DOHH2 (cell line): ENCODE measurements around the gene EGF.

Source experiments
- H3F3A ChIP-seq: fragments of 200-600 bp; sonication (generic), shearing (Covaris generic); 2 replicates; pipeline ENCODE4 v1.6.0; 2016; ENCODE audit warnings: antibody characterized with exemption, mild to moderate bottlenecking; ENCODE audit not compliant: control insufficient read depth, insufficient read depth
- H3K27ac ChIP-seq: fragments of 200-600 bp; sonication (generic); 2 replicates; pipeline ENCODE4 v1.5.1; 2014; ENCODE audit warnings: low read depth, mild to moderate bottlenecking, low read length, moderate library complexity
- H3K27me3 ChIP-seq: fragments of 200-600 bp; sonication (generic); 2 replicates; pipeline ENCODE4 v1.6.1; 2014; ENCODE audit warnings: mild to moderate bottlenecking, low read length, mixed read lengths; ENCODE audit not compliant: control insufficient read depth
- H3K36me3 ChIP-seq: fragments of 200-600 bp; sonication (generic); 2 replicates; pipeline ENCODE4 v1.6.1; 2014; ENCODE audit warnings: mild to moderate bottlenecking, low read length, moderate library complexity, mixed read lengths; ENCODE audit not compliant: control insufficient read depth
- H3K4me1 ChIP-seq: fragments of 200-600 bp; sonication (generic); 2 replicates; pipeline ENCODE4 v1.6.1; 2014; ENCODE audit warnings: mild to moderate bottlenecking, low read length, mixed read lengths; ENCODE audit not compliant: control insufficient read depth
- H3K4me2 ChIP-seq: fragments of 200-600 bp; sonication (generic); 2 replicates; pipeline ENCODE4 v1.6.0; 2014; ENCODE audit warnings: mild to moderate bottlenecking, low read length, moderate library complexity
- H3K4me3 ChIP-seq: fragments of 200-600 bp; sonication (generic); 2 replicates; pipeline ENCODE4 v1.5.1; 2014; ENCODE audit warnings: mild to moderate bottlenecking, low read length, mixed read lengths
- H3K79me2 ChIP-seq: fragments of 200-600 bp; sonication (generic); 2 replicates; pipeline ENCODE4 v1.6.1; 2014; ENCODE audit warnings: mild to moderate bottlenecking, low read length, mixed read lengths; ENCODE audit not compliant: control insufficient read depth
- H3K9me2 ChIP-seq: fragments of 200-600 bp; sonication (generic); replicated peaks from 2 replicates; pipeline ENCODE4 v1.6.1; 2014; ENCODE audit warnings: mild to moderate bottlenecking, low read length, mixed read lengths; ENCODE audit not compliant: control insufficient read depth
- H3K9me3 ChIP-seq: fragments of 200-600 bp; sonication (generic); 2 replicates; pipeline ENCODE4 v1.6.1; 2014; ENCODE audit warnings: antibody characterized with exemption, low read length, mixed read lengths; ENCODE audit not compliant: control insufficient read depth, insufficient read depth
- H4K20me1 ChIP-seq: fragments of 200-600 bp; sonication (generic); 2 replicates; pipeline ENCODE4 v1.6.0; 2014; ENCODE audit warnings: low read depth, mild to moderate bottlenecking, antibody characterized with exemption, low read length, moderate library complexity; ENCODE audit not compliant: control insufficient read depth, insufficient read depth
- CTCF ChIP-seq: fragments of 200-600 bp; sonication (generic); IDR thresholded peaks from one replicate; pipeline ENCODE4 v1.5.1; 2014; ENCODE audit warnings: antibody characterized with exemption, mild to moderate bottlenecking, low read depth, low read length; ENCODE audit not compliant: poor library complexity, severe bottlenecking
- EZH2phosphoT487 ChIP-seq: fragments of 200-600 bp; sonication (generic); IDR thresholded peaks from 2 replicates; pipeline ENCODE4 v1.6.1; 2017; ENCODE audit warnings: borderline replicate concordance, mild to moderate bottlenecking, antibody characterized with exemption, low read length, moderate library complexity, mixed read lengths

Gene EGF

GRCh38 chr4:109902559-109903251 is 10.0 kb upstream of the EGF start:
- TF ChIP-seq EZH2phosphoT487 (no peak), CTCF (no peak)
- H3K4me3 ChIP-seq = no peak overlapping the region
- H3K36me3 ChIP-seq = no peaks in the 10 kb centered on the region
- no peaks in the 10 kb centered on the region for H3K79me2 ChIP-seq
- H3K9me3 ChIP-seq = no peaks in the 10 kb centered on the region
- H3F3A ChIP-seq = no peaks in the 10 kb centered on the region
- H3K27ac ChIP-seq = no peak overlapping the region
- H3K4me2 ChIP-seq = no peak overlapping the region
- H4K20me1 ChIP-seq = no peaks in the 10 kb centered on the region
- no peaks in the 10 kb centered on the region for H3K9me2 ChIP-seq
- no peaks in the 10 kb centered on the region for H3K27me3 ChIP-seq
- H3K4me1 ChIP-seq = no peaks in the 10 kb centered on the region

- H4K20me1 ChIP-seq = no peaks in the 10 kb centered on the region
- no peaks in the 10 kb centered on the region for H3K79me2 ChIP-seq
- H3K27ac ChIP-seq = no peak overlapping the region
- no peak for TF ChIP-seq CTCF
- no peak for TF ChIP-seq EZH2phosphoT487
- peaks cover 3% of the 10 kb centered on the region; the same call in 1 of the 2 replicates for H3K27me3 ChIP-seq
- no peaks in the 10 kb centered on the region for H3K9me2 ChIP-seq
- no peak overlapping the region for H3K4me3 ChIP-seq
- no peaks in the 10 kb centered on the region for H3K36me3 ChIP-seq
- H3K9me3 ChIP-seq = no peaks in the 10 kb centered on the region
- no peak overlapping the region for H3K4me2 ChIP-seq
- no peaks in the 10 kb centered on the region for H3F3A ChIP-seq
- peaks cover 8% of the 10 kb centered on the region for H3K4me1 ChIP-seq
Measured at GRCh38 chr4:109908731-109909130, 4.0 kb upstream of the EGF start.

GRCh38 chr4:109910256-109910655 is 2.4 kb upstream of the EGF start:
- H3K4me2 ChIP-seq = no peak overlapping the region
- no peaks in the 10 kb centered on the region for H3K9me3 ChIP-seq
- H3K9me2 ChIP-seq = no peaks in the 10 kb centered on the region
- no peaks in the 10 kb centered on the region for H3F3A ChIP-seq
- no peaks in the 10 kb centered on the region for H3K79me2 ChIP-seq
- peaks cover 8% of the 10 kb centered on the region for H3K4me1 ChIP-seq
- no peak overlapping the region for H3K4me3 ChIP-seq
- peaks cover 3% of the 10 kb centered on the region; the same call in 1 of the 2 replicates for H3K27me3 ChIP-seq
- TF ChIP-seq EZH2phosphoT487 (no peak), CTCF (no peak)
- H3K36me3 ChIP-seq = no peaks in the 10 kb centered on the region
- H3K27ac ChIP-seq = no peak overlapping the region
- no peaks in the 10 kb centered on the region for H4K20me1 ChIP-seq
